ENCODE measurements around the gene AQP12A.

The AQP12A gene

DNA sequence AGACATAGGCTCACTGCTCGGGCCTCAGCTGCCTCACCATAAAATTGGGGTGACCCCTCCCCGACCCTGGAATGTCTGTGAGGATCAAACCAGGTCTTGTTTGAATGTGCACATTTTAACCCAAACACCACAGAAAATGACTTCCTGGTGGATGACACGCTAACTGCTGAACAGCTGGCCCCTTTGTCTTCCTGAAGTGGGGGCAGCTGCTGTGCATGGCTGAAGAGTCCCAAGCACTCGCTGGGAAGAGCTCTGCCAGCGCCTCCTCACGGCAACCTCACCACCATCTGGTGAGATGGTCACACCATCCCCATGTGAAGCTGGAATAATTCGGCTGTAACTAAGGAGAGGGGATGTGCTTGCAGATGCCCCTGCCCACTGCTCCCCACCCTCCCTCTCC, 34.0 kb downstream of the AQP12A start:
- DNase-seq: no peak

DNA sequence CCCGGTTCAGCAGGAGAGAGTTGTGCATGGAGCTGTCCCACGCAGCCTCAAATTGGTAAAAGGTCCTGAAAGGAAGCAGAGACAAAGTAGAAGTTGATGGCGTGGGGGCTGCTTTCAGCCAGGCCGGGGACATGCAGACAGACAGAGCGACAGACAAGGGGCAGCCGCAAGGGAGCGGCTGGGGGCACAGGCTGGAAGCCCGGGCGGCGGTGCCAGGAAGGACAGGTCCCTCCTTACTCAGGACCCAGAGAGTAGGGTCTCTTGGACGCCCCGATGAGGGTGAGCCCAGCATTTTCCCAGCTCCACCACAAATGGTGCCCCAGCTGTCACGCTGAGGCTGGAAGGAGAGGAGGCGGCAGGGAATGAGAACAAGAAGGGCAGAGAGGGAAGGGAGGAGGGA, 35.2 kb downstream of the AQP12A start:
- no peak for DNase-seq

DNA sequence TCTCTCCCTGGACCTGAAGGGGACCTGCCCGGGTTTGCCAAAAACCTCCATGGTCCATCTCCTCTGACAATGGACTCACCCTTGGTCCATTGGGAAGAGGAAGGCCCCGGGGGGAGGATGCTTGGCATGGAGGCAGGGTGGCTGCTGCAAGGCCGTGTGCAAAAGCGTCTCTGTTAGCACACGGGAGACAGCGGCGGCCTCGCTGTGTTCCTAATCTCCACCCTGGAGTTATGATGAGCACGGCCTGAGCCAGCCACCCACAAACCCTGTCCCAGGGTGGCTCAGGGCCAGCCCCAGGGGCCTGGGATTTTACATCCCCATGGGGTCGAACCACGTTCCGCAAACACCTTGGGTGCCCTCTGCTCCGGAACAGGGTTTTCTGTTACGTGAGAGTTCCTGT, 35.8 kb downstream of the AQP12A start:
- no peak for DNase-seq

DNA sequence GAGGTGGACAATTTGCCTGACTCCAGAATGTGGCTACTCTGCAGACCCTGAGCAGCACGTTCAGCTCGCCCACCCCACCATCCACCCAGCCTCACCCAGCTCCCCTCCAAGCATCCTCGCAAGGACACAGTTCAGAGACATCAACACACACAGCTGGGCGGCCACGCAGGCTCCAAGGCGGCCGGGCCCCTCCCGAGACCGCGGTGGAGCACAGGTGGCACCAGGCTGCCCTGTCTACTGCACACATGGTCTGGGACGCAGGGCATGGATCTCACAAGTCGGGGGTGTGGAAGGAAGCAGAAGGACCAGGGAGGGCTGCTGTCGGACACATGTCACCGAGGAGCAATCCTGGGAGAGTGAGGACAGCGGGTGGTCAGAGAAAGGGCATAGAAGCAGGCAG, 36.2 kb downstream of the AQP12A start:
- no peak for DNase-seq

DNA sequence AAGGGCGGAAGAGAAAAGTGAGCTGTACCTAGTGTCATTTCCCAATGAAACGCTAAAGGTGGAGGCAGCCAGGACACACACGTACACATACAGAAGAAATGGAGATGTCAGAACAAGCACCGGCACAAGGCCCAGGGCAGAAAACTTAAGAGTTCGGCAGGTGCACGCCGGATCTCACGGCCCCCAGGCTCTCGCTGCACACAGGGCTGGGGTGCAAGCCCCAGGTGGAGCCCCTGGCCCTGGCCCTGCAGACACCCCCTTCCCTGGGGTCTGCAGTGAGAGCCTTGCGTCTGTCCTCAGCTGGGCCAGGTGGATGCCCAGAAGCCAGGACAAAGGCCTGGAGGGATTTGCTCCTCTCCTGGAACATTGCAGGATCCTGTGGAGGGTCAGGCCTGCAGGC, 36.7 kb downstream of the AQP12A start:
- DNase-seq: no peak

DNA sequence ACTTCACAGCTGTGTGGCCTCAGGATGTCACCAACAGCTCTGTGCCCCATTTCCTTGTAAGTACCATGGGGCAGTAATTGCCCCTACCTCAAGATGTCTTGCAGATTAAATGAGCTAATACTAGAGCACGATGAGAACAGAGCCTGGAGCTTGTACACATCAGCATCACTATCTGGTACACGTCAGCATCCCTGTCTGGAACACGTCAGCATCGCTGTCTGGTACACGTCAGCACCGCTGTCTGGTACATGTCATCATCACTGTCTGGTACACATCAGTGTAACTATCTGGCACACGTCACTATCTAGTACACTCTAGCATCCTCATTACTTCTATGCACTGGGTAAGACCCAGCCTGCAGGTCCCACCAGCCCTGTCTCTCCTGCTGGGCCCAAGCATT, 37.2 kb downstream of the AQP12A start:
- no peak for DNase-seq

DNA sequence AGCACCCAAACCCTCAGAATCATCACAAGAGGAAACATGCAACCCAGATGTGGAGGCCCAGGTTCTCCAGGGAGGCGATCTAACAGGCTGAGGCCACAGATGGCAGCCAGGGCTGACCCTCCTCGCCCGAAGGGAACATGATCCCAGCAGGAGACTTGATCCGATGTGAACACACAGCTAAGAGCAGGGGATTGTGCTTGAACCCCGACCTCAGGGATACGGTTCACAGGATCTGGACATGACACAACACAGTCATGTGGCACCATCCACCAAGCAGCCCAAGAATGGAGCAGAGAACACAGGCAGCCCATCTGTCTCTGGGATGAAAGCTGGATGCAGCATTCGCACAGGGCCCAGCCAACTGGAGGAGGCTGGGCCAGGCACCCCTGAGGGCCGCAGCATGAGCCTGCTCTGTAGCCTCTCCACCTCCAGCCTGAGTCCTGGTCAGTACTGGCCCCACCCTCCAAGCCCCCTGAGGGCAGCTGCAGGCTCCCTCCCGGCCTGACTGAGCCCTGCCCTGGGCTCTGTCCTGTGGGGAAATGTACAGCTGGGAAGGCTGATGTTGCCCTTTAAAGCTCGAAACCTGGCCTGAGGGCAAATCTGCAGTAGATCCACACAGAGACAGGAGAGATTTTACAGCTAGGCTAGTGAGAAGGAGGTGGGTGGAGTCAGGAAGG, 39.0 kb downstream of the AQP12A start:
- DNase-seq: no peak

DNA sequence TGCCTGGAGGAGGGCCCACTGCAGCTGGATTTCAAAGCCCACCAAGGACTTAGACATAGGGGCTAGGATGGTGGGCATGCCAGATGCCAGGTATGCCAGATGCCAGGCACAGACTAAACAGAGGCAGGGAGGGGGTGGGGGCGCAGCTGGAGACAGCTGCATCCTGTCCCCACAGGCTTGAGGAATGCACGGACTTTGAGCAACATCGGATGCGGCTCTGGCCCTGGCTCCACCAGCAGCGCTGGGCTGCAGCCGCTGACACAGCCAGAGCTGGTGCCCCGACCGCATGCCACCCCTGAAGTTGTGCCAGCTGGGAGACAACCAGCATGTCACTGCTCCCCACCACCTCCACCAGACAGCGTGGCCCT, 39.5 kb downstream of the AQP12A start:
- no peak for DNase-seq

DNA sequence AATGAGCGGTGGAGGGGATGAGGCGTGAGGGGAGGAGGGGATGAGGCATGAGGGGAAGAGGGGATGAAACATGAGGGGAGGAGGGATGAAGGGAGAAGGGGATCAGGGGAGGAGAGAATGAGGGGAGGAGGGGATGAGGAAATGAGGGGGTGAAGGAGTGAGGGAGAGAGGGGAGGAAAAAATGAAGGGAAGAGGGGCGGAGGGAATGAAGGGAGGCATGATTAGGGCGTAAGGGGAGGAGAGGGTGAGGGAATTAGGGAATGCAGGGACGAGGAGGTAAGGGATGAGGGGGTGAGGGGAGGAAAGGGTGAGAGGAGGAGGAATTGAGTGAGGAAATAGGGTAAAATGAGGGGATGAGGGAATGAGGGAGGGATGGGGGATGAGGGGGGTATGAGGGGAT, 40.5 kb downstream of the AQP12A start:
- DNase-seq: no peak

DNA sequence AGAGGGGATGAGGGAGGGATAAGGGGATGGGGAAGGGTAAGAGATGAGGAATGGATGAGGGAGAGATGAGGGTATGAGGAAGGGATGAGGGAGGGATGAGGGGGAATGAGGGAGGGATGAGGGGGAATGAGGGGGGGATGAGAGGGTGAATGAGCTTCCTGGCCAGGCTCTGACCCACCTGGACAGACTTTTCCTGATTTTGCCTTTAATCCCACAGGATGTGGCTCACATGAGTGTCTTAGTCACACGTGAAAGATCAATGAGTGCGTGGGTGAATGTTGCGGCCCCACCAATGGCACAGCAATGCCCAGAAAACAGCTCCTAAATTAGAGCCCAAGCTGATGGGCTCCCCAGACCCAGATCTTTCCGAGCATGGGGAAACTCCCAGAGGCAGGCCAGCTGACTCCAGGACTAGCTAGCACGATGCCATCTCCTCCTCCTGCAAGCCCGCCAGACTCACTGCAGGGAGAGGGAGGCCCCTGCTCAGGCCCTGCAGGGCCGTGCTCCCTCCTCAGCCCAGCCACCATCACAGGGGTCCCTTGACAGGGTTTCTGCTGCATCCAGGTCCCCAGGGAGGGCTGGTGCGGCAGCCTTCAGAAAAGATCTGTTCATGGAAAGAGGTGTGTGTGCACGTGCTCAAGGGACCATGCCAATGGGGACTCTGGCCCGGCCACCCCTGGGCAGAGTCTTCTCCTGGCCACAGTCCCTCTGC, 41.4 kb downstream of the AQP12A start:
- DNase-seq: no peak

DNA sequence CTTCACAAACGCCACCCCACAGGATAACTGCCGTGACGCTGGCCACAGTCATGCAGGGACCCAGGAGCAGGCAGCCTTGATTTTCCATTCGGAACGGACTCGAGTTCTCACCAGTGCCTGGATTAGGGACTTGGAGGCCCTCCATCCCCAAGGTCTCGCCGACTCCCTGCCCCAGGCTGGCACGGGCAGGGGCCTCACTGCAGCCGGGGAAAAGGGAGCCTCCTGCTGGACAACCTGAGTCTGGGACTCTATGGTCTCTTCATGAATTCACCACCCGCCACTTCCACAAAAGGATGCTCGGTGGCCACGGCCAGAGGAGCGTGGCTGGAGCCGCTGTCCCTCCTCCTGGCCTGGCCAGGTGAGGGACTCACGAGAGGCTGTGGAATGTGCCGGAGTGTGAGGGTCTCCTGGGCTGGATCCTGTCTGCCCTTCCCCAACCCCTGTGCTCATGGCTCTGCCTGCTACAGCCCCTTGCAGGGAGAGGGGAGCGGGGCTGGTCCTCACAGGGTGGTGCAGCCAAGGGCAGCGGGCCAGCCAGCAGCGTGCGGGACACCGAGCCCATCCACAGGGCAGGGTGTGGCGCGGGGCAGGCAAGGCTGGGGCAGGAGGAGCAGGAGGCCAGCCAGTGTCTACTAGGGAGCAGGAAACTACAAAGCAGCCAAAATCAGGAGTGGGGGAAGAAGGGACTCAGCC, 42.3 kb downstream of the AQP12A start:
- no peak for DNase-seq

DNA sequence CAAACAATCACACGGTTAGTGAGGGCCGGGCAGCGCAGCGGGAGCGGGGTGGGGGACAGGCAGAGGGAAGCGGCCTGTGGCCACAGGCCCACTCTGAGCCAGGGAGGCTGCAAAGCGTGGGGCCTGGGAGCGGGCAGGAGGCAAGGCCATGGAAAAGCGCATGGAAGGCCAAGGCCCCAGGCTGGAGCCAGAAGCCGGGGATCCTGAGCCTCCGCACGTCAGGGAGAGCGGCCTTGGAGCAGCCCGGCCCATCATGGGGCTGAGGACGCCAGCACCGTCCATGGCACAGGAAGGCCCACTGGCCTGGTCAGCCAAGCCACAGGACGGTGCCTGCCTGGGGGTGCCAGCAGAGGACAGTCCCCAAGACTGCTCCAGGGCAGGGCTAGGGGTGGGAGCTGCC, 43.1 kb downstream of the AQP12A start:
- DNase-seq: no peak

DNA sequence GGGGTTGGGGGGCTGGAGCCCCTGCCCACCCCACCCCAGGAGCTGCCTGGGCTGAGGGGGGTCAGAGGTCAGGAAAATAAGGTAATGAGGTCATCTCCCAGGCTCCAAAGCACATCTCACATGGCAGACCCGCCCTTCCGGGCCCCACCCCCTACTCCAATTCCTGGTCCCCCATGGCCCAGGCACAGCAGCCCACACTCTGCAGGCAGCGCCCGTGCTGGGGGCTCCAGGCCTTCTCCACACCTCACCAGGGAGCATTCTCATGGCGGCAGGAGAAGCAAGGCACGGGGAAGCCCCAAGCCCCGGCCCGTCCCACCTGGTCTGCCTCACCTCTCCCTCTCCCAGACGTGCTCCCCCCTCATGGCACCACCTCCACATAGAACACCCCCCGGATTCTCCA, 43.8 kb downstream of the AQP12A start:
- DNase-seq: no peak

DNA sequence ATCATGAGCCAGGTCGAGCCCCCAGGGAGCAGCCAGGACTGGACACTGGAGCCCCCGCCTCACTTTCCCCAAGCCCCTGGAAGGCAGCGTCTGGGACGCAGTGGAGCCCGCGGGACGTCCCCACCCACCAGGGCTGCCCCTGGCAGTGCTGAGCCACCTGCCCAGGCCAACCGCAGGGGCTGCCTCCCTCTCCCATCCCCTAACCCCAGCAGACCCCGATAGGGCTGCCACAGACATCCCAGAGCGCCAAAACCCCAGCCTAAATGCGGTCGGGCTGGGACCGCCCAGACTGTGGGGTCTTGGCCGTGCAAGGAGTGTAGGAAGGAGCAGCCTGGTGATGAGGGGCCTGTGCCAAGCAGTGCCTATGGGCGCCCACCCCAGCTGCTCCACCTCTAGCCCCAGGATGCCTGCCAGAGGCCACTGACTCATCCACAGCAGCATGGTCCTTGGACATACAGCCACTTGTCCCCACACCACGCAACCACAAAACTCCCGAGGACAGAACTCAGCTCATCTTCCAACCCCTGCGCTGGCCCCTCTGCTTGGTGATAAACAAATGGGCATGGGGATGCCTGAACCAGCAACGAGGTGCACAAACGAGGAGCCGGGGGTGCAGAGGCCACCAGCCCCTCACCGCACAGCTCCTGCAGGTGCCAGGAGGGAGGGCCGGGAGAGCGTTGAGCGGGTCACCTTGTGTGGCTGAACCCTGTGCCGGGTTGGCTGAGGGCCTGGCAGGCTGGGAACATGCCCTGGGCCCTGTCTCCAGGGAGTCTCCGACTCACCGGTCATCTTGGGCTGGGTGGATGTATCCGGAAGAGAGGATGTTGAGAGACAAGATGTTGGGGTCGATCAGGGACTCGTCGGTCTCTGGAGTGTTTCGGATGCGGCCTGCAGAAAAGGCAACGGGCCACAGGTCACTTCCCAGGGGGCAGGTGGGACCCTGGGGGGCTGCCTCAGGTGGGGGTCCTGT, 44.9 kb downstream of the AQP12A start:
- no peak for DNase-seq

DNA sequence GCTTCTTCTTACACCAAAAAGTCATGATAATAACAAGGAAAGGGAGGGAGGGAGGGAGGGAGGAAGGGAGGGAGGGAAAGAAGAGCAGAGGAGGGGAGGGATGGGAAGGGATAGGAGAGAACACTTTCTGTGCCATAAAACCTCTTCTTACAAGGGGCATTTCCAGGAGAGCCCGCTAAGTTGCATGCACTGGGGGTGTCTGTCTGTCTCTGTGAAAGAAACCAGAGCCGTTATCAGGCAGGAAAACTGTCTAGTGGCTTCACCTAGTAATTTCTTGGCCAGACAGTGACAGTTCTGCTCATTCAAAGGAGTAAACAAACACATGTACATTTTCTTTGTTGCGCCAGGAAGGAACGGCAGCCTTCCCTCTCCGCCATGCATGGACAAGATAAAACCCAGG, 45.8 kb downstream of the AQP12A start:
- no peak for DNase-seq

DNA sequence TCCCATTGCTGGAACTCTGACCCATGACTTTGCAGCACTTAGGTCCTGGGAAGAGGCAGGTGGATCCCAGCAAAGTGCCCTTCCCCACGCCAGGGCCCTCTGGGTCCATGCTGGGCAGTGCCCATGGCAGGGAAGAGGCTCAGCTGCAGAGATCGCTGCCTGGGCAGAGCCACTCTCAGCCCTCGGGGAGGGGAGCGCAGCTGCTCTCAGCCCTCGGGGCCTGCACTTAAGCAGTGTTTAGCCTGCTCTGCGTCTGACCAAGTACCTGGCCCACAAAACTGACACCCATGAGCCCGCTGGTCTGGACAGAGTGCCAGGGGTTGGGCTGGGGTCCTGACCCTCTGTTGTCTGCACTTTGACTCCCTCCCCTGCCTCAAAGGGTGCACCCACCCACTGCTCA, 46.3 kb downstream of the AQP12A start:
- no peak for DNase-seq

DNA sequence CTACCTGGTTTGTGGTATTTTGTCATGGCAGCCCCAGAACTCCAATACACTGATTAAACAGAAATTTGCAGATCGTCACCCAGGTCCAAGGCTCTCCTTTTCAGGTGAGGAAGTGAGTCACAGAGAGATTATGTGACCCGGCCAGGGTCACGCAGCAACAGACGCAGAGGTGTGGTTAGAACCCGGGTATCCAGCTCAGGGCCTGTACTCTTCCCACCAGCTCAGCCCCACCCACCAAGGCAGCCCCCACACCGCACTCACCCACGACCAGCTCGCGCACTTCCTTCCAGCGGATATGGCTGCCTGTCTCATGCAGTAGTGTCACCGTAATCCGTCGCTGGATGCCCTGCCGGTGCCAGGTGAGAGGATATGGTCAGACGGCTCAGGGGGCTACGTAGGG, 48.1 kb downstream of the AQP12A start:
- DNase-seq: peak; percentile 59

DNA sequence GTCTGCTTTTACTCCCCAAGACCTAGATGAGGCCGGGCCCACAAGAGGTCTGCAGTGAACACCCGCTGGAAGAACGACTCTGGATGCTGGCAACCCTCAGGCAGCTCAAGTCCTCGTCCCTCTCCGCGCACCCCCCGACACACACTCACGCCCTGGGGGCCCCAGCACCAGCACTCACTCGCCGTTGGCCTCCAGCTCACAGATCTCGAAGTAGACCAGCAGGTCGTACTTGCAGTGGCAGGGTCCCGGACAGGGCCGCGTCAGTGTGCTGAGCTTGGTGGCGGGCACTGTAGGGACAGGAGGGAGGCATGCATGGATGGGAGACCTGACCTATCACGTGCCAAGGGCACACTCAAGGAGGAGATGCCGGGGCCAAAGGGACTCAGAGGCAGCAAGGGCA, 49.4 kb downstream of the AQP12A start:
- DNase-seq: no peak

DNA sequence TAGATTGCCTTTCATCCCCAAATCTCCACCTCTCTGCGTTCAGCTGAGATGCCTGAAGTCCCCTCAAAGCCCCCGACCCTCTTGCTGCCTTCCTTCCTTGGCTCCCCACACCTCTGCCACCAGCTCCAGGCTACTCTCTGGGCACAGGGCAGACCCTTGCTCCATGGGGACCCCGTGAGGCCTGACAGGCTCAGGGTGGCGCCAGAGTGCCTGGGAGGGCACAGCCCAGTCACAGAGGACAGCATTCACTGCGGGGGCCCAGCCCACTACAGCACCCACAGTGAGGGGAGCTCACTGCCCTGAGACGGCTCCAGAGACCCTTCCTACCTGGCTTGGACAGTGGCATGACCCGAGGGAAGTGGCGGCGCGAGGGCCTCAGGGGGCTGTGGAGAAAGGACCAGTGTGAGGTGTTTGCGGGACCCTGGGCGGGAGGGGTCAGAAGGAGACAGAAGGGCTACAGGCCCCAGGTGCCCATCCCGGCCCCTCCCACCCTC, 51.0 kb downstream of the AQP12A start:
- DNase-seq: no peak

DNA sequence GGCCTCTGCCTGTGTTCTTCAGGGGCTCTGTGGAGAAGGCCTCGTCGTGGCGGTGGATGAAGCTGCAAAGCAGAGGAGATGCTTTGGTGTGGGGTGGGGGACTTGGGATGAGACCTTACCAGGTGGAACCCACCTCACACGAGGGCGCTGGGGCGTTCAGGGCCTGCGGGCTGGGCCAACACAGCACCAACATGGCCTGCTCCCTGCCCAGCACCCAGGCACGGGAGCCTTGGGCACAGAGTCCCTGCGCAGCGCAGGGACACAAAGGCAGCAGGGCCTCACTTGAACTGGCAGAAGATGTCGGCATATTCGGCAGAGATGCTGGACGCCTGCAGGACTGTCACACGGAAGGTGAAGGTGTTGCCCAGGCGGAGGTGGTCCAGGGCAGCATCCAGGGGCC, 53.8 kb downstream of the AQP12A start:
- no peak for DNase-seq

DNA sequence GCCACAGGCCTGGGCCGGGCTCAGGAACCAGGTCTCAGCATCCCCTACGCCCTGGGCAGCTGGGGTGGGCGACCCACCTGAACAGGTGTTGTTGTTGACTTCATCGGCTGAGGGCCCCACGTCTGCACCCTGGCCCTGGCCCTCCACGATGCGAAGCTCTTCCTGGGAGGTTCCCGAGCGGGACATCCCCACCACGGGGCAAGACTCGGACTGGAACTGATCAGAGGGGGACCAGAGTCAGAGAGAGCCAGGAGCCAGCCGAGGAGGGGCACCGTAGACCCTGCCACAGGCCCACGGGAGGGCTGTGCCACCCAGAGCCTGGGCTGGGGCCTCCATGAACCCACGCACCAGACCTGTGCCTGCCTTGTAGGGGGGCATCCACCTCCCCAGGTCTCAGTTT, 54.3 kb downstream of the AQP12A start:
- no peak for DNase-seq

DNA sequence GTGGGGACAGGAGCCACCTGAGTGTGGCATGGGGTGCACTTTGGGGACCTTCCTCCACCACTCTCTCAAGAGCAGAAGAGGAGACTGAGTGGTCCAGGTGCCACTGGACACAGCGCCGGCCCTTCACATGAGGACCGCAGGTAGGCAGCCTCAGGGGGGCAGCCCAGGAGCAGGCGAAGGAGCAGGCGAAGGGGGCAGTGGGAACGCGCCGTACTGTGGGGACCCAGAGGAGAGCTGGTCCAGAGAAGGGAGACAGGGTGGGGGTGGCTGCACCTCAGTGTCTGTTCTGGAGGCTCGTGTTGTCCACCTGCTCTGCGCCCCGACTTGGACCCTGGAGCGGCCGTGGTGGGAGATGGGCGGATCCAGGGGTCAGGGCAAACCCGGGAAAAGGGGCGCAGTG, 55.0 kb downstream of the AQP12A start:
- no peak for DNase-seq

DNA sequence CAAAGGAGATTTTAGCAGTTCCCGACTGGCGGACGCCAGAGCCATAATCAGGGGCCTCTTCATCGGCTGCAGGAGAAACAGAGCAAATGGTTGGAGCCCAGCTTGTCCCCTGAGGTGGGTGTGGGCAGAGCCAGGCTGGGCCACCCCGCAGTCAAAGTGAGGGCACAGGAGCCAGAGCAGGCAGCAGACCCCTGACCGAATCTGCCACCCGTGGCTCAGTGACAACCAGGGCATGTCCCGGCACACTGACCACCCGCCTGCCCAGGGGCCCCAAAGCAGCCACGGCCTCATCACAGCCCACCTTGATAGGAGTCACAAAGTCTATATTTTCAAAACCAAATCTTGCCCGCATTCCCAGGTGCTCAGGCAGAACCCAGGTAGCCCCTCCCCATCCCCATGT, 55.6 kb downstream of the AQP12A start:
- DNase-seq: no peak

All from activated CD8-positive, alpha-beta memory T cell treated with anti-CD3 and anti-CD28 coated beads for 24 hours (primary cell).